Measurements from ENCODE around the gene KSR1. TPM values are rescaled to one million over a fixed set of nuclear protein-coding genes. Genes with fewer than 3 reads are reported as not detected.

The KSR1 gene
- total and polyA plus RNA-seq, 2 experiments from 2014 or later = 7.8 to 53.2 TPM

GRCh38 chr17:27581016-27581415 lies 124.8 kb downstream of the KSR1 start:
- Histone ChIP-seq H4K20me1 (replicated peaks; ENCODE audit: insufficient read depth) (no peaks in the 10 kb centered on the region), H3F3A (replicated peaks; ENCODE audit: low read depth) (no peaks in the 10 kb centered on the region), H3K4me2 (no peak overlapping the region), H3K36me3 (ENCODE audit: insufficient read depth) (no peaks in the 10 kb centered on the region), H2AFZ (no peak overlapping the region), H3K27ac (ENCODE audit: low read depth) (no peak overlapping the region), H3K4me3 (no peak overlapping the region), H3K9me2 (ENCODE audit: insufficient read depth) (no peaks in the 10 kb centered on the region; the same call in 1 of the 2 replicates), H3K79me2 (replicated peaks; ENCODE audit: insufficient read depth) (peaks cover 8% of the 10 kb centered on the region), H3K4me1 (ENCODE audit: insufficient read depth) (peaks cover 11% of the 10 kb centered on the region), H3K27me3 (ENCODE audit: insufficient read depth) (no peaks in the 10 kb centered on the region)
- ATAC-seq (no peak), DNase-seq (ENCODE audit: low spot score) (no peak)
- peaks cover 3% of the 10 kb centered on the region; the same call in 2 of the 3 replicates for H3K36me3 Mint-ChIP-seq (ENCODE audit: low read depth)
- H3K4me3 Mint-ChIP-seq = no peak overlapping the region
- peaks cover 6% of the 10 kb centered on the region for H3K27me3 Mint-ChIP-seq (ENCODE audit: insufficient read depth, low read depth, poor library complexity)
- TF ChIP-seq STAT1 (IDR thresholded peaks at IDR 0.05; ENCODE audit: unreplicated experiment) = no peak
- TF ChIP-seq, protein P1, sequence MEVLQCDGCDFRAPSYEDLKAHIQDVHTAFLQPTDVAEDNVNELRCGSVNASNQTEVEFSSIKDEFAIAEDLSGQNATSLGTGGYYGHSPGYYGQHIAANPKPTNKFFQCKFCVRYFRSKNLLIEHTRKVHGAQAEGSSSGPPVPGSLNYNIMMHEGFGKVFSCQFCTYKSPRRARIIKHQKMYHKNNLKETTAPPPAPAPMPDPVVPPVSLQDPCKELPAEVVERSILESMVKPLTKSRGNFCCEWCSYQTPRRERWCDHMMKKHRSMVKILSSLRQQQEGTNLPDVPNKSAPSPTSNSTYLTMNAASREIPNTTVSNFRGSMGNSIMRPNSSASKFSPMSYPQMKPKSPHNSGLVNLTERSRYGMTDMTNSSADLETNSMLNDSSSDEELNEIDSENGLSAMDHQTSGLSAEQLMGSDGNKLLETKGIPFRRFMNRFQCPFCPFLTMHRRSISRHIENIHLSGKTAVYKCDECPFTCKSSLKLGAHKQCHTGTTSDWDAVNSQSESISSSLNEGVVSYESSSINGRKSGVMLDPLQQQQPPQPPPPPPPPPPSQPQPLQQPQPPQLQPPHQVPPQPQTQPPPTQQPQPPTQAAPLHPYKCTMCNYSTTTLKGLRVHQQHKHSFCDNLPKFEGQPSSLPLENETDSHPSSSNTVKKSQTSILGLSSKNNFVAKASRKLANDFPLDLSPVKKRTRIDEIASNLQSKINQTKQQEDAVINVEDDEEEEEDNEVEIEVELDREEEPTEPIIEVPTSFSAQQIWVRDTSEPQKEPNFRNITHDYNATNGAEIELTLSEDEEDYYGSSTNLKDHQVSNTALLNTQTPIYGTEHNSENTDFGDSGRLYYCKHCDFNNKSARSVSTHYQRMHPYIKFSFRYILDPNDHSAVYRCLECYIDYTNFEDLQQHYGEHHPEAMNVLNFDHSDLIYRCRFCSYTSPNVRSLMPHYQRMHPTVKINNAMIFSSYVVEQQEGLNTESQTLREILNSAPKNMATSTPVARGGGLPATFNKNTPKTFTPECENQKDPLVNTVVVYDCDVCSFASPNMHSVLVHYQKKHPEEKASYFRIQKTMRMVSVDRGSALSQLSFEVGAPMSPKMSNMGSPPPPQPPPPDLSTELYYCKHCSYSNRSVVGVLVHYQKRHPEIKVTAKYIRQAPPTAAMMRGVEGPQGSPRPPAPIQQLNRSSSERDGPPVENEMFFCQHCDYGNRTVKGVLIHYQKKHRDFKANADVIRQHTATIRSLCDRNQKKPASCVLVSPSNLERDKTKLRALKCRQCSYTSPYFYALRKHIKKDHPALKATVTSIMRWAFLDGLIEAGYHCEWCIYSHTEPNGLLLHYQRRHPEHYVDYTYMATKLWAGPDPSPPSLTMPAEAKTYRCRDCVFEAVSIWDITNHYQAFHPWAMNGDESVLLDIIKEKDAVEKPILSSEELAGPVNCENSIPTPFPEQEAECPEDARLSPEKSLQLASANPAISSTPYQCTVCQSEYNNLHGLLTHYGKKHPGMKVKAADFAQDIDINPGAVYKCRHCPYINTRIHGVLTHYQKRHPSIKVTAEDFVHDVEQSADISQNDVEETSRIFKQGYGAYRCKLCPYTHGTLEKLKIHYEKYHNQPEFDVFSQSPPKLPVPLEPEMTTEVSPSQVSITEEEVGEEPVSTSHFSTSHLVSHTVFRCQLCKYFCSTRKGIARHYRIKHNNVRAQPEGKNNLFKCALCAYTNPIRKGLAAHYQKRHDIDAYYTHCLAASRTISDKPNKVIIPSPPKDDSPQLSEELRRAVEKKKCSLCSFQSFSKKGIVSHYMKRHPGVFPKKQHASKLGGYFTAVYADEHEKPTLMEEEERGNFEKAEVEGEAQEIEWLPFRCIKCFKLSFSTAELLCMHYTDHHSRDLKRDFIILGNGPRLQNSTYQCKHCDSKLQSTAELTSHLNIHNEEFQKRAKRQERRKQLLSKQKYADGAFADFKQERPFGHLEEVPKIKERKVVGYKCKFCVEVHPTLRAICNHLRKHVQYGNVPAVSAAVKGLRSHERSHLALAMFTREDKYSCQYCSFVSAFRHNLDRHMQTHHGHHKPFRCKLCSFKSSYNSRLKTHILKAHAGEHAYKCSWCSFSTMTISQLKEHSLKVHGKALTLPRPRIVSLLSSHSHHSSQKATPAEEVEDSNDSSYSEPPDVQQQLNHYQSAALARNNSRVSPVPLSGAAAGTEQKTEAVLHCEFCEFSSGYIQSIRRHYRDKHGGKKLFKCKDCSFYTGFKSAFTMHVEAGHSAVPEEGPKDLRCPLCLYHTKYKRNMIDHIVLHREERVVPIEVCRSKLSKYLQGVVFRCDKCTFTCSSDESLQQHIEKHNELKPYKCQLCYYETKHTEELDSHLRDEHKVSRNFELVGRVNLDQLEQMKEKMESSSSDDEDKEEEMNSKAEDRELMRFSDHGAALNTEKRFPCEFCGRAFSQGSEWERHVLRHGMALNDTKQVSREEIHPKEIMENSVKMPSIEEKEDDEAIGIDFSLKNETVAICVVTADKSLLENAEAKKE (CRISPR knock-in tag; IDR thresholded peaks at IDR 0.05) = no peak
- TF ChIP-seq POLR2AphosphoS5 (IDR thresholded peaks at IDR 0.05; ENCODE audit: low read depth) = no peak
- TF ChIP-seq CTCF (conservative IDR thresholded peaks at IDR 0.05; ENCODE audit: low read depth in 2 of 2) = no peak
- TF ChIP-seq EZH2phosphoT487 (IDR thresholded peaks at IDR 0.05; ENCODE audit: unreplicated experiment) = no peak
- TF ChIP-seq JUNB (IDR thresholded peaks at IDR 0.05; ENCODE audit: unreplicated experiment) = no peak
- no peak for TF ChIP-seq CREB1 (CRISPR knock-in tag; IDR thresholded peaks at IDR 0.05; ENCODE audit: low read depth)
- no peak for TF ChIP-seq REST (IDR thresholded peaks at IDR 0.05; ENCODE audit: unreplicated experiment)
- TF ChIP-seq ZNF331 (CRISPR knock-in tag; IDR thresholded peaks at IDR 0.05; ENCODE audit: low read depth) = no peak
- no peak for TF ChIP-seq EZH2 (IDR thresholded peaks at IDR 0.05; ENCODE audit: low read depth, unreplicated experiment)
- H3K4me1 Mint-ChIP-seq = peaks cover 18% of the 10 kb centered on the region
- no peaks in the 10 kb centered on the region; the same call in 1 of the 3 replicates for H3K9me3 Mint-ChIP-seq
- H3K27ac Mint-ChIP-seq = no peak overlapping the region
